HG03095 (cell line): ENCODE data around the gene ACTN1.
"Not testable (repeated sequence)": the region's sequence is repeated elsewhere in the genome, so short reads cannot be mapped to it uniquely, and the experiment has no call there.

Source experiments
- ATAC-seq: cut with Tn5 transposase; IDR thresholded peaks from one replicate; pipeline ENCODE4 v1.9.1; 2021; ENCODE audit warnings: moderate library complexity; ENCODE audit not compliant: unreplicated experiment

Gene ACTN1

DNA sequence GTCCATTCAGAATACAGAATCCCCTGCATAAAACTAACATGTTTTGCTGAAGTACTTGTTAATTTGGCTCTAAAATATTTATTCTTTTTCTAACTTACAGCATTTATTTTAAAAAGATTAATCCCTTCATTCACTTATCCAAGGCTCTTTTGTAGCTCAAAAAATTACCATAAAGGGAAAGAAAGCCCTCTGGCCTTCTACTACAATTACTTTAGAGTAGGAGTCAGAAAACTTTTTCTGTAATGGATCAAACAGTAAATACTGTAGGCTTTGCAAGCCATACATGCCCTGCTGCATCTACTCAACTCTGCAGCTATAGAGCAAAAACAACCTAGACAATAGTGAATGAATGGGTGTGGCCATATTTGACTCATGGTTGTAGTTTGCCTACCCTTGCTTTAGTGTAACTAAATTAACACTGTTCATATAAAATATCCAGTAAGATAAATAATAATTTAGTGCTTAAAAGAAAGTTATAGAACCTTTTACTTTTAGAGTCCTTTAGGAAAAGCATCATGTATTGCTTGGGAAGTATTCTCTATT, 112.0 kb downstream of the ACTN1 start:
- no peak for ATAC-seq

DNA sequence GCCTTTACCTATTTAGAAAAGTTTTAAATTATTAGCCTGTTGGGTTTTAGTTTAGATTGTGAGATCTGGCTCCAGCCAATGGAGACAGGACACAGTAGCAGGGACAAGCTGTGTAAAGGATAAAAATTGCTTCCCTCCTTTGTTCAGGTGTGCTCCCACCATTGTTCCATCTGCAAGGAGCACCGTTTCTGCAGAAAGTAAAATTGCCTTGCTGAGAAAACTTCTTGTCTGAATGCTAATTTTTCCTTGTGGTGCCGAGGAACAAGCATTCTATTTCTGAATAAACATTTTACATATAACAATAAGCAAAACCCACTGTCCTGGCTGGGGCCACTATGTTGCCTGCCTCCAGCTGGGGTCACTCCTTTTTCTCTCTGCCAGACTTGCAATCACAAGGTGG, 113.6 kb downstream of the ACTN1 start:
- no peak for ATAC-seq

DNA sequence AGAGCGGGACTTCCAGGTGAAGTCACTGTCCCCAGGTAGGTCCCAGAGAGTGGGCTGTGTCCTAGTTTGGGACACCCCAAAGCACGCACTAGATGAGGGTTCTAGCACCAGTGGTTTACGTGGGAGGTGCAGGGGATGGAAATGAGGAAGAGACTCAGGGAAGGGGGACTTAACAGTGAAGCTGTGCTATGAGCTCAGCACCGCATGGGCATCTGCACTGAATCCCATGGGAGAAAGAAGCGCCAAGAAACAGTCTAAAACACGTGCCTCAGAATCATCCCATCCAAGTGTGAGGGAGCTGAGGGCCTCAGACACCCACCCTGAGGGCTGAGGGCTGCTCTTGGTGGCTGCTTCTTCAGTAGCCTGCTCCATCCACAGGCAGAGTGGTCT, 114.7 kb downstream of the ACTN1 start:
- ATAC-seq = no peak

- no peak for ATAC-seq
Measured at GRCh38 chr14:68863610-68864360, 115.3 kb downstream of the ACTN1 start.

DNA sequence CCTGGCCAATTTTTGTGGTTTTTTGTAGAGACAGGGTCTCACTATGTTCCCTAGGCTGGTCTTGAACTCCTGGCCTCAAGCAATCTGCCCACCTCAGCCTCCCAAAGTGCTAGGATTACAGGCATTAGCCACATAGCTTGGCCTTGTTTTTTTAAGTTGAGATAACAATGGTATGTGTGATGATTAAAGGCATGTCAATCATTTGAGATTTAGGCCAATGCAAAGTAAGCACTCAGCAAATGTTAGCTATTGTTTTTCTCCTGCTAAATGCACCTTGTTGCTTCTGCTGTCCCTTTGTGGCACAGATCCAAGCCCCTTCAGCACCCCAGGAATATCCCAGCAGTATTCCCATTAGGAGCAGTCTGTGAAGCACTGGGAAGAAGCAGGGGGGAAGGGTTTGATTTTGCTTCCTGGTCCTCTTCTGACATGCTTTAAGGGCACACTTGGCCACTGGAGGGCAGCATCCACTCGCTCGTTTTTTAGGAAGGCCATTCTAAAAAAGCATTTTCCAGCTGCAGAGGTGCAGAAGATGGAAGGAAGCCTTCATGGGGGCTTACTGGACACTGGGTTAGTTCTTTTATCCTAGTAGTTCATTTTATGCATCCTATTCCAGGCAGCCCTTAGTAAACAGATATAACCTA, 116.0 kb downstream of the ACTN1 start:
- ATAC-seq = no peak

- no peak for ATAC-seq
Measured at GRCh38 chr14:68860771-68861170, 118.3 kb downstream of the ACTN1 start.

GRCh38 chr14:68857516-68858070, 121.5 kb downstream of the ACTN1 start:
- no peak for ATAC-seq

DNA sequence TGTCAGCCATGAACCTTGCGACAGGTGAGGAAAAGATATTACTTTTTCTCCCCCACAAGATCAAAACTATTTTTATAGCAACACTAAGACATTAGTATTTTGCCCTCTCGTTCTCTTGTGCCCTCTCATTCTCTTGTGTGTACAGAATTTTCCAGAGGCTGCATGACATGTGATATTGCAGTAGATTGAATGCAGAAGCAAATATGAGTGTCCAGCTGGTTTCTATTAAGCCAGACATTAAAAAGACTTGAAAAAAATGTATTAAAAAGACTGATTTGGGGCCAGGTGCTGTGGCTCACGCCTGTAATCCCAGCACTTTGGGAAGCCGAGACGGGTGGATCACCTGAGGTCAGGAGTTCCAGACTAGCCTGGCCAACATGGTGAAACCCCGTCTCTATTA, 122.5 kb downstream of the ACTN1 start:
- ATAC-seq = no peak

GRCh38 chr14:68854421-68854820, 124.7 kb downstream of the ACTN1 start:
- no peak for ATAC-seq

- ATAC-seq = no peak
Measured at GRCh38 chr14:68853749-68854148, 125.4 kb downstream of the ACTN1 start.

- ATAC-seq = not testable (repeated sequence)
Measured at GRCh38 chr14:68852493-68852892, 126.6 kb downstream of the ACTN1 start.

GRCh38 chr14:68851078-68851477, 128.0 kb downstream of the ACTN1 start:
- ATAC-seq = no peak

DNA sequence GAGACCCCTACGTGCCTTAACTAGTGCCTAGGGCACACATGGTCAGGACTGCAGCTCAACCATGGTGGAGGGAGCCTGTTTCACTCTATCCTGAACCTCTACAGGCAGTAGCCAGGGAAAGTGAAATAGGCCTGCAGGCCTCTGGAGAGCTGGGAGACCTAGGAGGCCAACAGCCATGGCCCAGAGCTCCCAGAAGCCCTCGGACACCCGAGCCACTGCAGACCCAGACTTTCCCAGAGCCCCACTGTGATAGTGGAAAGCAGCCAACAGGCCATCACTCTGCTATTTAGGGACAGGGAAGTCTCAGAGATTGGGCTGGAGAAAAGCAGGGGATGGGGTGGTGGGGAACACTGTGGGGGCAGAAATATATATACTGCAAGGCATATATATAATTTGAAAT, 129.7 kb downstream of the ACTN1 start:
- no peak for ATAC-seq

DNA sequence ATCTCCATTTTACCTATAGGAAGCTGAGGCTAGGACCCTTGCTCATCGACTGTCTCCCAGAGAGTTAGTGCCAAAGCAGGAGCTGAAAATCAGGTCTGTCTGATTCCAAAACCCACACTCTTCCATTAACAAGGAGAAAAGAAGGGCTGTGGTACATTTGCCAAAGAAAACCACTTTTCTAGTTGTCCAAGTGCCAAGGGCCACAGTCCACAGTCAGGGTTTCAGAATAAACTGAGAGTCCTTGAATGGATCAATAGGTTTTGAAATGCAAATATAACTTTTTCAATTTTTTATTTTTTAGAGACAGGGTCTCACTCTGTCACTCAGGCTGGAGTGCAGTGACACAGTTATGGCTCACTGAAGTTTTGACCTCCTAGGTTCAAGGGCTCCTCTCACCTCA, 130.8 kb downstream of the ACTN1 start:
- ATAC-seq = no peak

GRCh38 chr14:68847640-68848039, 131.5 kb downstream of the ACTN1 start:
- not testable (repeated sequence) for ATAC-seq

- no peak for ATAC-seq
Measured at GRCh38 chr14:68846466-68846865, 132.6 kb downstream of the ACTN1 start.

DNA sequence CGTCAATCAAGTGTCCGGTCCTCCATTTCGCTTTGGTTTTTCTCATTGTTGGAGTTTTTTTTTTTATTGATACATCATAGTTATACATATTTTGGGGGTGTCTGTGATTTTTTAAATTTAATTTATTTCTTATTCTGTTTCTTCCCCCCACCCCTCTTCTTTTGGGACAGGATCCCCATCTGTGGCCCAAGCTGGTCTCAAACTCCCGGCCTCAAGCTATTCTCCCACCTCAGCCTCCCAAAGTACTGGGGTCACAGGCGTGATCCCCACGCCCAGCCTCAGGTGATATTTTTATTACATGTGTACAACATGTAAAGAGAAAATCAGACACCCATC, 134.9 kb downstream of the ACTN1 start:
- no peak for ATAC-seq

GRCh38 chr14:68843471-68844209, 135.5 kb downstream of the ACTN1 start:
- no peak for ATAC-seq

- ATAC-seq = no peak
Measured at GRCh38 chr14:68842298-68842697, 136.8 kb downstream of the ACTN1 start.

GRCh38 chr14:68841016-68841809, 137.9 kb downstream of the ACTN1 start:
- ATAC-seq = no peak

DNA sequence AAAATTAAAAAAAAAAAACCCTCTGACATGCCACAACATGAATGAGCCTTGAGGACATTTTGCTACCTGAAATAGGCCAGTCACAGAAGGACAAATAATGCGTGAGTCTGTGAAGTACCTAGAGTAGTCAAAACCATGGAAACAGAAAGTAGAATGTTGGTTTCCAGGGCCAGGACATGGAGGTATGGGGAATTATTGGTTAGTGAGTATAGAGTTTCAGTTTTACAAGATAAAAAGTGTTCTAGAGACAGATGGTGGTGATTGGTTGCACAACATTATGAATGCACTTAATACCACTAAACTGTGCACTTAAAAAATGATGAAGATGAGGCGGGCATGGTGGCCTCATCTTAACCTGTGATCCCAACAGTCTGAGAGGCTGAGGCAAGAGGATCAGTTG, 138.6 kb downstream of the ACTN1 start:
- no peak for ATAC-seq
